ENCODE results near the gene PIK3R3.

Gene PIK3R3

DNA sequence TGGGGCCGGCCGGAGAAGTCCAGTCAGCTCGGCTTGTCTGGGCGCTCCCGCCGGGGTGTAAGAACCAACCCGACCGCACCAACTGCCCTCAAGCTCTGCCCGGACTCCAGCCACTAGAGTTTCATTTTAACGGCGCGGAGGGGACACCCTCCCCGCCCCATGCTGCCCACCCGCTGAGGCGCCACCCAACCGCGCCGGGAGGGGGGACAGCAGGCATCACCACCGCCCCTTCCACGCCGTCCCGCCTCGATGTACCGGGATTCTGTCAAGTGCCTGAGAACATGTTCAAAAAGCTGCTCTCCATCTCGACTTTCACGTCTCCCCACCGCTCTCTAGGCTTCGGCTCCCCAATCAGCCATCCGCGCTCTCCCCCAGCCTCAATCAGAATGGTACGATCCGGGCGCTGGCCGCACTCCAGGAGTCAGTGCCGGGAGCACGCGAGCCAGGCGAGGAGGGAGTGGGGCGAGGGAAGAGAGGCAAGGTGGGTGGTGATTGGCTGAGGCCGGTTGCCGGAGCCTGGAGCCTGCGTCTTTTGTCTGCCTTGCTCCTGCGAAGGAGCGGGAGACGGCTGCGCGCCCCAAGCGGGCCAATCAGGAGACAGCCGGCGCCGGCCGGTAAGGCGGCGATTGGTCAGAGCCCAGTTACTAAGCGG lies at the start of gene PIK3R3:
TSS of gene PIK3R3 (minus strand) at position 101 of the 652 bp plus-strand sequence. CDS start 677 bp downstream, outside the sequence.
- DNase-seq, result peak; percentile 100

DNA sequence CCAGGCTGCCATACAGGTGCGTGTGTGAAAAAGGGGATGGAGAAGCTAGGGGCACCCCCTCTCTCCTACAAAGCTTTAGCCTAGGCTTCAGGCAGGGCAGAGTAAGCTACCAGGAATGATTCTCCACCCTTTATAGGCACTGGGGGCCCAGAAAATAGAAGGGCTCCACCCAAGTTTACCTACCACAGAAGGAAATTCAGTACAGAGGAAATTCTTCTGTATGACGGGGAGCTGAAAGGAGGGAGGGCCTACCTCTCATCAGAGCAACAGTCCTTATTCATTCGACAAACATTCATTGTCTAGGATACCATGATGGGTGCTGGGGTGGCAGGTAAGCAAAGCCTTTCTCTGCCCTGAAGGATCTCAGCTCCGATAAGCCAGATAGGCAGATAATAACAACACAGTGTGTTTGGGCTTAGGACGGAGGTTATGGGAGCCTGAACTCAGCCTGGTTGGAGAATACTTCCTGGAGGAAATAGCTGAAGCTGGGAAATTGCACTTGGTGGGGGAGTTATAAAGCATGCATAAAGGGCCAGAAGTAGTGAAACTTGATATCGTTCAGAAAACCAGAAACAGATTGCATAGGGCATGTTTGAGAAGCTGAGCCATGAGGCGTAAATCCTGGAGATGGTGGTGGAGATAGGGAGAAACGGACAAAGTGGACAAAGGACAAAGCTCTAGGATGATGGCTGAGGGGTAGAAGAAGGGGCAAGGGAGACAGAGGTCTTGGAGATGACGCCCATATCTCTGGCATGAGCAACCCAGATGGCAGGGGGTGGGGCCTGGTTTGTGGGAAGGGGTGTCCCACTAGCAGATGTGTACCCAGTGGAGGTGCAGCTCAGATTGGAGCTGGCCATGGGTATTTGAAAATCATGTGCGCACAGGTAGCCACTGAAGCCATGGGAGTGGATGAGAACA lies 49.2 kb upstream of the PIK3R3 start:
- DNase-seq, result no peak

DNA sequence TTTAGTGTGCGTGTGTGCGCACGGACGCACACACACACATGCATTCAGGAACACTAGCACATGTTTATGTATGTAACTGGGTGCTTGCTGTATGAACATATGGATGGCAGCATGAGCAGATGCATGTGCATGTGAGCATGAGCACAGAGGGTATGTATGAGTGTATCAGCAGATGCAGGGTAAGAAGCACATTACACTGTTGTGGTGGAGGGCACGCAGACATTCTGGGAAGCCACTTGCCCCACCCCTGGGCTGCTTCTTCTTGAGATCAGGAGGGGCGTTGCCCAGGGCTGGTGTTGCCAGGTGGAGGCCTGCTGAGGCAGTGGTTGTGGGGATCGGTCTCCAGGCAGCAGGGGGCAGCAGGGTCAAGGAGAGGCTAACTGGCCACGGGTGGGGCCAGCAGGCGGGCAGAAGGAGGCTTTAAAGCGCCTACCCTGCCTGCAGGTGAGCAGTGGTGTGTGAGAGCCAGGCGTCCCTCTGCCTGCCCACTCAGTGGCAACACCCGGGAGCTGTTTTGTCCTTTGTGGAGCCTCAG lies 47.7 kb upstream of the PIK3R3 start:
- DNase-seq, result peak; percentile 64

DNA sequence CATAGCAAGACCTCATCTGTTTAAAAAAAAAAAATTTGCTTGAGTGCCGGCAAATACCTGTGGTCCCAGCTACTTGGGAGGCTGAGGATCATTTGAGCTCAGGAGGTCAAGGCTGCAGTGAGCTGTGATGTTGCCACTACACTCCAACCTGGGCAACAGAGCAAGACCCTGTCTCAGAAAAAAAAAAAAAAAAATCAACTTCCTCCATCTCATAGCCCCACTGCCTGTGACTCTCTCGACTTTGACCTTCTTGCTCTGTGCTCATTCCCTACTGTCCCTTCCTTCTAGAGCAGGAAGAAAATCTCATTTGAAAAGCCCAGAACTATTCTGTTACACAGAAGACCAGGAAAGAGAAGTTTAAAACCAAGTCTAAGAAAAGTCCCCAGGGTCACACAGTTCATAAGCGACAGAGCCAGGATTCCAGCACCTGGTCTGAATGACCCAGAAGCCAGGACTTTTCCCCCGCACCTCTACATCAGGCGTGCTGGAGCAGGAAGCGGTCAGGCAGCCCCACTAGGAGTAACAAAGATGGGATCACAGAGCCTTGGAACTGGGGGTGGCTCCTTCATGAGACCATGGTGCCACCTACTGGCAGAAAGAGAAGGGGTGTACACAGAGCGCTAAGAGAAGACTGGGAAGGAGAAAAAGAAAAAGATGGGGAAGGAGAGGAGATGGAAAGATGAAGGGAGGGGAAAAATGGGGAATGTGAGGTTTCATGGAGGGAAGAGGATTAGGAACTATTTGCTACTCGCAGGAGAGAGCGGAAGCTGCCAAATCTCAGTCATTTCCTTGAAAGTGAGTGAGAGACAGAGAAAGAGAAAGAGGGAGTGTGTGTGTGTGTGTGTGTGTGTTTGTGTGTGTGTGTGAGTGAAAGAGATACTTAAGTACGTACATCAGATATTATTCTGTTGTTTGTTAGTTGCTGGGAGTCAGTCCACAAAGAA lies 47.0 kb upstream of the PIK3R3 start:
- peak; percentile 95 for DNase-seq

DNA sequence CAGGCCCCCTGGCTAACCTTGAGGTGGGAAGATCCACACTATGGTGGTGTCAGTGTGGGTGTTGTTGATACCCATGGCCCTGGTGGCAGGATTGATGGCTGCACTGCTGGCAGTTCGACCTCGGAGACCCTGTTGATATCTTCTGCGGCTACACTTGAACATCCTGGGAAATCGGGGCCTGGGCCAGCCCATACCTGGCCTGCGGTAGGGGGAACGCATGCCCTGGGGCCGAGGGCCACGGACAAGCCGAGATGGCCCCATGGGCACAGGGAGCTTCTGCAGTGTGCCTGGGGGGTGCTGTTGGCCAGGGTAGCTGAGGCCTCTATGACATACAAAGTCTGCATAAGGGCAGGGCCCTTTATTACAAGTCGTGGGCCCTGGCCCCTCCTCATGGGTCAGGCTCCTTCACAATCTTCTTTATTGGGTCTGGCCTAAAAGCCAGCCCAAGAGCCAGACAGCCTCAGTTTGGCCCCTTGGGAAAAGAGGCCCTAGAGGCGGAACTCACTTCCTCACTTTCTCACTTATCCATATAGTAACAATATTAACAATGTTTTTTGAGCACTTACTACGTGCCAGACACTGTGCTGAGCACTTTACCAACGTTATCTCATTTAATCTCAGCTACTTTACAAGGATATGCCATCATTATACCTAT lies 43.9 kb upstream of the PIK3R3 start, which contains the start of gene P3R3URF:
TSS of gene P3R3URF (minus strand) at position 278 of the 655 bp plus-strand sequence. CDS start at position 261, 17 bp downstream.
- no peak for DNase-seq

DNA sequence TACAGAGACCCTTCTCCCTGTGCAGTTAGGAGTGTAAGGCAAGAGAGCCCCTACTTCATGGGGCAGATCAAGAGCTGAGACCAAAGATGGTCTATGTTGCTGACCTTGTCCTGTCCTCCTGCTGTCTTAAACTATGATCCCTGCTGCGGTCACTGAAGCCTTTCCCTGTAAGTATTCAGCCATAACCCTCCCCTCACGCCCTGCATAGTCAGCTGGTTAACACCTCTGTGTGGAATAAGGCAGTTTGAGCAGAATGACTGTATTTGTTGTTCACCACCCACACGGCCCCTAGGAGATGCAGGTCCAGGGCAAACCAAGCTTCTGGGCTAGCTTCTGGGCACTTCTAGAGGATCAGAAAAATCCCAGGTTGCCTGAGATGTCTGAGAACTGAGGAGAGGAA lies 42.8 kb upstream of the PIK3R3 start:
- DNase-seq, result no peak

DNA sequence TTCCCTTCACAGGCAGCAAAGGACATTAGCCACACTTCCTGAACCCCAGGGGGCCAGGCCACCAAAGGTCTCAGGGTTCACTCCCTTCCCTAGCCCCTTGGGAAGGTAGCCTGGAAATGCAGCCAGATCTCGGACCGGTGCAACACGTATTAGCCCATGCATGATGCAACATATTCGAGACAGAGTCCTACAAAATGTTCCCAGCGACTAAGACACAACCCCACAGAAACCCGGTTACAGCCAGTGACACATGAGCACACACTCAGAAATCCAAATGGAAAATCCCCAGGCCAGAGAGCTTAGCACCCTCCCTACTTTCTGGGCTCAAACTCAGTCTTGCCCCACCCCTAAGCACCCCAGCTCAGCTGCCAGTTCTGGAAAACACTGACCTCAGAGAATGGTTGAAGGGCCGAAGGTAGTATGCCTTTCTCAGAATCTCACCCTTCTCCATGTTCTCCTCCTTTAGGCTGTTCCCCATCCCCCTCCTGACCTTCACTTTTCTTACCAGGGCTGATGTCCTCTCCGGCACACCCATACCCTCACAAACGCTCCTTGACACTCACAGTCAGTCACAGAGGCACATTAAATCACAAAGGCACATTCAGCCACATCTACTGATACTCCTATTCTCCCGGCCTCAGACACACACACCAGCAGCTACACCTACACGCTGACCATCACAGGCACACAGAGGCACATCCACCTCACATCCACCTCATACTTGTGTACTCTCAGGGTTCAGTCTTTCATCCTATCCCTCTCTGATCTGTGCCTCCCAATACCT lies 42.2 kb upstream of the PIK3R3 start, which contains the start of gene TSPAN1:
TSS of gene TSPAN1 (plus strand) at position 640 of the 784 bp plus-strand sequence. CDS start 6,021 bp downstream, outside the sequence.
- DNase-seq, result no peak

DNA sequence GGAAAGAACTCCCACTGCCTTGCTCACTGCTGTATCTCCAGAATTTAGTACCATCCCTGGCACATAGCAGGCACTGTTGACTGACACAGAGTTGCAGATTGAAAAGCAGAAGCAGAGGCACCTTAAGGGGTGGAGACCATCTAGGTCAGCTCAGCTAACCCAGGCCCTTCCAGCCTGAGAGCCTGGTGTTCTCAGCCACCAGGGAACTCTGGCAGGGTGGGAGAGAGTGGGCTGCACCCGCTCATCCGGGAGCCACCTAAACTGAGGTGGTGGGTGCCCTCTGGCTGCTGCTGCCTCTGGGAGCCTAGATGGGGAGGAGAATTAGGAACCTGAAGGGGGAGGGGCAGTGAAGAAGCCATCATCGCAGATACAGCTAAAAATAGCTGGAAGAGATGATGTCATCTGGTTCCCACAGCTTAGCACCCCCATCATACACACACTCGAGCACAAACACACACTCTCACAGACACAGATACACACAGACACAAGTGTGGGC lies 41.0 kb upstream of the PIK3R3 start:
- peak; percentile 68 for DNase-seq

DNA sequence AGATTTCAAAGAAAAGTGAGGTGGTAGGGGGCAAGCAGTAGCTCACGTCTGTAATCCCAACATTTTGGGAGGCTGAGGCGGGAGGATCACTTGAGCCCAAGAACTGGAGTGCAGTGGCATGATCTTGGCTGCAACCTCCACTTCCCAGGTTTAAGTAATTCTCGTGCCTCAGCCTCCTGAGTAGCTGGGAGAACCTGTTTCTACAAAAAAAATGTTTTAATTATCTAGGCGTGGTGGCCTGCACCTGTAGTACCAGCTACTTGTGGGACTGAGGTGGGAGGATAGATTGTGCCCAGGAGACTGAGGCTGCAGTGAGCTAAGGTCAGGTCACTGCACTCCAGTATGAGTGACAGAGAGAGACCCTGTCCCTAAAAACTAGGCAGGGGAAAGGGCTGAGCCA lies 39.9 kb upstream of the PIK3R3 start:
- DNase-seq, result no peak

DNA sequence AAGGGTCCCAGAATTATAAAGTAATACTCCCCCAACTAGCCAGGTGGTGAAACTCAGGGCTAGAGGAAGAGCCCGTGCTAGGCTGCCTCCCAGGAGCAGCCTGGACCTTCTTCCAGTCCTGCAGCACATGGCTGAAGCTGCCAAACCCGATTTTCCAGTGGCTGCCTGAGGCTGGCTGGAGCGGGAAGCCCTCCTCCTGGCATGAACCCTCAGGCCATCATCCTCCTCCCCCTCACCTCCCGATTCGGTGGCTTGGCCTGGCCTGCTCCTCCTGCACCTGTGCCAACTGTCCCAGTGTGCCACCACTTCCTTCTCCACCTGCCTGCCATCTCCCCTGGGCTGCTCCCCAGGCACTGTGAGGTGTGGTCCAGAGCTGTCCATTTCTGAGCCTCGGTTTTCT lies 39.4 kb upstream of the PIK3R3 start:
- DNase-seq, result no peak

DNA sequence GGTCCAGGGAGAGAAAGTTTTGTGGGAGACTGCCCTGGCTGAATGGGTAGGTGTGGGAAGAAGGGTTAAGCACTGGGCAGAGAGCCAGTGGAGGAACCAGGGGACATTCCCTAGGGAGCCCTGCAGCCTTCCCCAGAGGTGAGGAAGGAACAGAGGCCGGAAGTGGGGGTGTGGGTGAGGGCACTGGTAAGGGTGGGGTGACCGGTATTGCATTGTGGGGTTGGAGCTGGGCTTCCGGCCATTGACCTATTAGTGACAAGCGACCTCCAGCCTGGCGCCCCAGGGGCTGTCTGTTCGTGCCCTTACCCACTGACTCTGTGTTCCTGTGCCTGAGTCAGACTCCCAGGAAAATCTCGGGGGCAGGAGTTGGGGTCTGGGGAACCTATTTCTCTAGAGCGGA lies 38.9 kb upstream of the PIK3R3 start:
- DNase-seq, result no peak

DNA sequence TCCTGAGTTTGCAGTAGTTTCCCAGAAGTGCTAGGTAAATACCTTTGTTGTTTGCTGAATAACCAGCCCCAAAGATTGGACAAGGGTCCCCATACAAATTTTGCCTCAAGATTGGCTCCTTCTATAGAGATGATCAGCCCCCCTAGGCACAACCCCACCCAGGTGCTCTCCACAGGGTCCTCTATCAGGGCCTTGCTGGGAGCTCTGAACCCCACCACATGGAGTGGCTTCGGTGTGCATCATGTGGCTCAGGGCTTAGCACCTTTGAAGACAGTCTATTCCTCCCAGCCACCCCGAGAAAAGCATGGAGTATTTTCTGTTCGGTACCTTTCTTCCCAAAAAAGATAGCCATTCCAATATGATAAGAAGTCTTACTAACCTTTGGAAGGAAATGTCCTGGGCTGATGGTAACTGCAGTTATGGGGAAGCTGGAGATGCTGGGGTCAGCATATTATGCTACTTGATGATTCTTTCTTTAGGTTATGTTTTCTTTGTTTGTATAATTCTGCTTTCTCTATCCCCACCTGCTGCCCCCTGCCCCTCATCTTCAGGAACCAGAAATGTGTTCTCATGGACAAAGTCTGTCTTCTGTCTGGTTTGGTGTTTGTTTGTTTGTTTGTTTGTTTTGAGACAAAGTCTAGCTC lies 37.5 kb upstream of the PIK3R3 start:
- no peak for DNase-seq

DNA sequence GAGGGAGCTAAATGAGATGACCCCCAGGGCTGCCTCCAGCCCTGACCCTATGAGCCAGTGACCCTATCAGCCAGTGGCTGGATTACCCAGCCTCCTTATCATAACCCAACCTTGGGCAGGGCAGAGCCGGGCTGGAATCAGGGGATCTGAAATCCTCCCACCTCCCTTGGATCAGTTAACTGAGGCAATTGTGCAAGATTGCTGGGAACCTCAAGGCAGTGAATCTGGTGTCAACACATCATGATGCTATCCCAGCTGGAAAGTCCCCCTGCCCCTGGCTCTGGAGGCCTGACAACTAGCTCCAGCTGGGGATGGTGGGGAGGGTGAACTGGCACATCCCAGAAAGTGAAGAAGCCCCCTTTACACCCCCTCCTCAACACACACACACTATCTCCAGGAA lies 36.0 kb upstream of the PIK3R3 start:
- no peak for DNase-seq

DNA sequence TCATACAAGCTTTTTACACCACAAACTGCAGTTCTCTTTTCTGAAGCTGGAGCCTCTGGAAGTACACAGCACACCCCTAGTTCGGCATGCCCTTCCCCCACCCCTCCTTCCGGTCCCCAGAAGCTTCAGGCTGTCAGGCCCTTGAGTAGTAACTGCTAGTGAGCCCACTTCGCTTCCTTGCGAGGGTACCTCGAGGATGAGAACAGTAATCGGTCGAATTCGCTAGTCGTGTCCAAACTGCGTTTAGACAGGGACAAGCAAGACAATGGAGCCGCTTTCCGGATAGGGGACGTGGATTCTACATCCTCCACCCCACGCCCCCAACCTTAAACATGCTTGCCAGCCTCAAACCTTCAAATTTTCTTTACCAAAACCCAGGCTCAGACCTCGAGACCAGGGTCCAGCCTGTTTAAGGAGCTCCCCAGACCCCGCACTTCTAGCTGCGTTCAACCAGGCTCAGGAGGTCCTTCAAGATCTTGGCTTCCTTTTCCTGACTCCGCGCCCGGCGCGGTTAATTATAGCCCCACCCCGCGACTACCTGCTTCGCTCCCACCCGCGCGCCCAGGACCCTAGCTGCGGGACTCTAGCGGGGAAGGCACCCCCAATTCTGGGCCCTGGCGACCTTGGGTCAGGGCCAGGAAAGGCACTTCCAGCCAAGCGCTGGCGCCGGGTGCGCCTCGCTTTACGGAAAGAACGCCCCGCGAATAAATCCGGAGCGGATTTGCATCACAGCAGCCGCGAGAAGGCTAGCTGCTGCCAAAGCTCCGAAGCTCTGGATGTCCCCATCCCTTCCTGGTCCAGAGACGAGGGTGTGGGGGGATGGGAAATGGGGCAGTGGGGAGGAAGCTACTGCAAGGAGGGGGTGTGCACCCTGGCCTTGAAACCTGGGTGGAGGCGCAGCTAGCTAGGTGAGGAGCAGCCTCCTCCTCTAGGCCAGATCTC lies 34.4 kb upstream of the PIK3R3 start:
- DNase-seq, result no peak

DNA sequence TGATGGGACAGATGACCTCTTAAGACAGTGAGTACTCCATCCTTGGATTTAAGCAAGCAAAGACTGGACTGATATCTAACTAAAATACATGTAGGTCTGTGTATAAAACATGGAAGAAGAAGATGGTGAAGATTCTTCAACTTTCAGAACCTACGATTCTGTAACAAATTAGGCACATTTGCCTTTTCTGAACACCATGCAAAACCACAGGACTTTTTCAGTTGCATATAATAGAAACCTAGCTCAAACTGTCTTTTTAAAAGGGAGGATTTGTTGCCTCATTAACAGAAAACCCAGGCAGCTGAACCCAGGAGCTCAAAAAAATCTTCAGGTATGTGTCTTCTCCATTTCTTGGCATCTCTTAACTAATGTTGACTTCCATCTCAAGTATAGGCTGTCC lies 27.8 kb upstream of the PIK3R3 start:
- DNase-seq, result no peak

DNA sequence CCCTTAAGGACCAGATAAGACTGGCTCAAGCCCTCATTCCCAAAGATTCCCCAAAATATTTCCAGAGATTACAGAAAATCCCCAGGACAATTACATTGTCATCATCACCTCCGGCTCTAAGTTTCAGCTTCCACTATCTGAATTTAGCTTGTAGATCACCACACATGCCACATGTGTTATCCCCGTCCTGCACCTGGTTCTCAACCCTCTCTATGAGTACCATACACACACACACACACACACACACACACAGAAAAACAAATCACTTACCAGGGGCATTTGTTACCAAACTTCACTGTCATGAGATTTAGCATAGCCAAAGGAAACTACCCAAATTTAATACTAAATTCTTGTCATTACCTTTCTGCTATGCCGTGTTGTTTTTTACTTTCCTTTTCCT lies 27.1 kb upstream of the PIK3R3 start:
- no peak for DNase-seq

DNA sequence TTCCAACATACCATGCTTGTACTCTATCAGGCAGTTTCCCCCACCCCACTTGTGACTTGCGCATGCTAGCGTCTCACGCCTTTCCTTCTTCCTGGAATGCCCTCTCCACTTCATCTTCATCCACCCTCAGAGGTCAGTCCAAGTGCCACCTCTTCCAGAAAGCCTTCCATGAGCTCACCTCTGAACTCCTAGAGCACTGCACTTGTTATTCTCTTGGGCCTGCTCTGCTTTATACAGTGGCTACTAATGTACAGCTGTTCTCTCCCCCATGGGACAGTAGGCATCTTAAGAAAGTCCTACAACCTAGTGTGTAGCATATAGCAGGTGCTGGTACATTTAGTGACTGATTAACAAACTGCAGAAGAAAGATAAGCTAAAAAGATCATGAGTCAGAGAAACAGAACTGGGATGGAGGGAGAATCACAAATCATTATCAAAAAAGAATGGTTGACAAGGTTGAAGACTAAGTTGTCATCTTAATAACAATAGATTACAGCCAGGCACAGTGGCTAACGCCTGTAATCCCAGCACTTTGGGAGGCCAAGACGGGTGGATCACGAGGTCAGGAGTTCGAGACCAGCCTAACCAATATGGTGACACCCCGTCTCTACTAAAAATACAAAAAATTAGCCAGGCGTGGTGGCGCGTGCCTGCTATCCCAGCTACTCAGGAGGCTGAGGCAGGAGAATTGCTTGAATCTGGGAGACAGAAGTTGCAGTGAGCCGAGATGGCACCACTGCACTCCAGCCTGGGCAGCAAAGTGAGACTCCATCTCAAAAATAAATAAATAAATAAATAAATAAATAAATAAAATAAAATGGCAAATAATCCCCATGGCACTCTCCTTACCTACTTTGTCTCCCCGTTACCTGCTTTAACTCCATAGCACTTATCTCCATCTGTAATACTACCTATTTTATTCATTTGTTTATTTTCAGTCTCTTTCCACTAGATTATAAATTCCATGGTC lies 26.2 kb upstream of the PIK3R3 start:
- no peak for DNase-seq

DNA sequence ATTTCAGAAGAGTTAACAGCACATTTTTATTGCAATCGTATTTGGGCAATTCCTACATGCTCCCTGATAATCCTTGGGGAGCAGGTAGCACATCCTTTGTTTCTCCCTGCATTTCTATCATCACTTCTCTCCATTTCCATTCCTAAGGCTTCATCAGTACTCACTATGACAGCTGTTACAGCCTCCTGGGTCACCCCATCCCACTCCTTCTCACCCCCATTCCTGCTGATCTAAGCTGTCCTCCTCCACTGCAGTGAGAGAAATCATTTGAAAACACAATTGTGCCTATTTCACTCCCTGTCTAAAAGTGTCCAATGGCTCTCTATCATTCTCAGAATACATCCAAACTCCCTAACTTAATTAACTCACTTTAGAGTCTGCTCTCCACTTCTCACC lies 25.5 kb upstream of the PIK3R3 start:
- no peak for DNase-seq

Measured in NCI-H82 (cell line).